Smooth muscle cell (in vitro differentiated cells): Measurements from ENCODE around the gene CLEC18A. TPM values are rescaled to one million over a fixed set of nuclear protein-coding genes. Genes with fewer than 3 reads are reported as not detected.

Source experiments
- DNase-seq: peaks from one replicate; lab custom pipeline; 2025; ENCODE audit not compliant: unreplicated experiment; lab: John Stamatoyannopoulos, UW
- H2AFZ ChIP-seq: fragments of 200-600 bp; sonication (generic); 2 replicates; pipeline ENCODE4 v1.6.0; 2016; ENCODE audit warnings: antibody characterized with exemption, low read depth, mild to moderate bottlenecking
- H3F3A ChIP-seq: fragments of 200-600 bp; sonication (generic); 2 replicates; pipeline ENCODE4 v1.6.0; 2017; ENCODE audit warnings: antibody characterized with exemption, low read depth
- H3K27ac ChIP-seq: fragments of 200-600 bp; sonication (generic); 2 replicates; pipeline ENCODE4 v1.5.1; 2016; ENCODE audit warnings: low read depth, mild to moderate bottlenecking
- H3K27me3 ChIP-seq: fragments of 200-600 bp; sonication (generic); 2 replicates; pipeline ENCODE4 v1.6.1; 2016; ENCODE audit warnings: low read depth, mild to moderate bottlenecking
- H3K36me3 ChIP-seq: fragments of 200-600 bp; sonication (generic); 2 replicates; pipeline ENCODE4 v1.5.1; 2016; ENCODE audit warnings: low read depth
- H3K4me1 ChIP-seq: fragments of 200-600 bp; sonication (generic); 2 replicates; pipeline ENCODE4 v1.5.1; 2016; ENCODE audit warnings: low read depth
- H3K4me2 ChIP-seq: fragments of 200-600 bp; sonication (generic); 2 replicates; pipeline ENCODE4 v1.6.0; 2016; ENCODE audit warnings: mild to moderate bottlenecking
- H3K4me3 ChIP-seq: fragments of 200-600 bp; sonication (generic); 2 replicates; pipeline ENCODE4 v1.5.1; 2016; ENCODE audit warnings: mild to moderate bottlenecking
- H3K79me2 ChIP-seq: fragments of 200-600 bp; sonication (generic); 2 replicates; pipeline ENCODE4 v1.6.0; 2016; ENCODE audit warnings: low read depth, mild to moderate bottlenecking
- H3K9ac ChIP-seq: fragments of 200-600 bp; sonication (generic); 2 replicates; pipeline ENCODE4 v1.6.0; 2016; ENCODE audit warnings: low read depth
- H3K9me3 ChIP-seq: fragments of 200-600 bp; sonication (generic); replicated peaks from 2 replicates; pipeline ENCODE4 v1.5.1; 2016; ENCODE audit warnings: low read depth
- H4K20me1 ChIP-seq: fragments of 200-600 bp; sonication (generic); 2 replicates; pipeline ENCODE4 v1.6.0; 2016; ENCODE audit warnings: low read depth
- CTCF ChIP-seq: fragments of 200-600 bp; sonication (generic); IDR thresholded peaks from 2 replicates; pipeline ENCODE4 v1.5.1; 2017; ENCODE audit warnings: borderline replicate concordance, mild to moderate bottlenecking, antibody characterized with exemption; ENCODE audit not compliant: insufficient read depth, poor library complexity, severe bottlenecking
- WGBS: methylation state at CpG from one replicate; pipeline ENCODE4 v1.1.7; 2016; ENCODE audit warnings: low lambda C conversion rate; 5-methylcytosine and 5-hydroxymethylcytosine counted together
- polyA plus RNA-seq: library from polyadenylated mRNA; unstranded; fragments of >200 nt; fragmentation: Nextera tagmentation; extraction: Ambion mirVana; gene quantifications from 2 replicates; pipeline ENCODE4 v1.2.1, GENCODE V29; 2016
- total RNA-seq: library from RNA; depleted of rRNA; stranded (reverse); fragments of >200 nt; gene quantifications from 2 replicates; pipeline ENCODE4 v1.2.3, GENCODE V29; 2014

CLEC18A gene
- total and polyA plus RNA-seq, 2 experiments from 2014 or later, result 0.45 to 1.6 TPM

GRCh38 chr16:69929480-69929879 lies 21.7 kb upstream of the CLEC18A start:
- 95% methylated on average over 9 of the region's 9 CpGs for WGBS
- Histone ChIP-seq H3K27ac (no peak overlapping the region), H4K20me1 (no peaks in the 10 kb centered on the region), H3K4me3 (no peak overlapping the region), H2AFZ (no peak overlapping the region), H3K4me2 (no peak overlapping the region), H3K79me2 (no peaks in the 10 kb centered on the region), H3K27me3 (no peaks in the 10 kb centered on the region), H3K4me1 (no peaks in the 10 kb centered on the region), H3K9me3 (no peaks in the 10 kb centered on the region), H3K9ac (no peak overlapping the region), H3K36me3 (no peaks in the 10 kb centered on the region), H3F3A (no peaks in the 10 kb centered on the region)
- no peak for DNase-seq
- no peak for TF ChIP-seq CTCF

GRCh38 chr16:69930117-69930776 lies 20.9 kb upstream of the CLEC18A start:
- DNase-seq, result peak; percentile 6

GRCh38 chr16:69931631-69932030 lies 19.5 kb upstream of the CLEC18A start:
- no peaks in the 10 kb centered on the region for H3K4me1 ChIP-seq
- H3F3A ChIP-seq, result no peaks in the 10 kb centered on the region
- H3K4me3 ChIP-seq, result no peak overlapping the region
- no peaks in the 10 kb centered on the region for H3K27me3 ChIP-seq
- no peak overlapping the region for H3K9ac ChIP-seq
- no peak overlapping the region for H3K4me2 ChIP-seq
- H3K79me2 ChIP-seq, result no peaks in the 10 kb centered on the region
- no peaks in the 10 kb centered on the region for H4K20me1 ChIP-seq
- WGBS, result over 99% methylated on average over 13 of the region's 13 CpGs
- no peak overlapping the region for H3K27ac ChIP-seq
- no peak for TF ChIP-seq CTCF
- H3K36me3 ChIP-seq, result no peaks in the 10 kb centered on the region
- DNase-seq, result no peak
- no peak overlapping the region for H2AFZ ChIP-seq
- no peaks in the 10 kb centered on the region for H3K9me3 ChIP-seq

More at GRCh38 chr16:69930117-69930776, 20.9 kb upstream of the CLEC18A start:
- no peaks in the 10 kb centered on the region for H4K20me1 ChIP-seq
- H3F3A ChIP-seq, result no peaks in the 10 kb centered on the region
- no peak overlapping the region for H3K4me3 ChIP-seq
- peak; percentile 74 for TF ChIP-seq CTCF
- no peaks in the 10 kb centered on the region for H3K36me3 ChIP-seq
- H3K4me2 ChIP-seq, result no peak overlapping the region
- H3K79me2 ChIP-seq, result no peaks in the 10 kb centered on the region
- H3K27ac ChIP-seq, result no peak overlapping the region
- no peaks in the 10 kb centered on the region for H3K9me3 ChIP-seq
- H3K9ac ChIP-seq, result no peak overlapping the region
- H3K4me1 ChIP-seq, result no peaks in the 10 kb centered on the region
- H2AFZ ChIP-seq, result no peak overlapping the region
- WGBS, result 76% methylated on average over 12 of the region's 12 CpGs
- H3K27me3 ChIP-seq, result no peaks in the 10 kb centered on the region

DNA sequence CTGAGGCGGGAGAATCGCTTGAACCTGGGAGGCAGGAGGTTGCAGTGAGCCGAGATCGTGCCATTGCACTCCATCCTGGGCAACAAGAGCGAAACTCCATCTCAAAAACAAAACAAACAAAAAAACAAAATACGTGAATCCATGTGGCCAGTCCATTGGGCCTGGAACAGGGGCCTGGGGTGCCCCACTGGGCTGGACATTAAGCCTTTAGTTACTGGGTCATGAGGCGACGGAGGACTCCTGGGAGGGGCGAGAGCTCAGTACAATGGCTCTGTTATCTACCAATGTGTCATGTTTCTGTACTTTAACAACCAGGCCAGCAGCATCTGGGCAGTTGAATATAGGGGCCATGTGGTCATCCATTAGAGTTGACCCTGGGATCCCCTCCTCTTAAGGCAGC lies 18.9 kb upstream of the CLEC18A start:
- Histone ChIP-seq H3K4me1 (no peaks in the 10 kb centered on the region), H3K79me2 (no peaks in the 10 kb centered on the region), H3K9ac (no peak overlapping the region), H2AFZ (no peak overlapping the region), H3K4me3 (no peak overlapping the region), H3K4me2 (no peak overlapping the region), H3K27ac (no peak overlapping the region), H3K36me3 (no peaks in the 10 kb centered on the region), H4K20me1 (no peaks in the 10 kb centered on the region), H3F3A (no peaks in the 10 kb centered on the region), H3K9me3 (no peaks in the 10 kb centered on the region), H3K27me3 (no peaks in the 10 kb centered on the region)
- 91% methylated on average over 9 of the region's 9 CpGs for WGBS
- DNase-seq, result no peak
- TF ChIP-seq CTCF, result no peak
